Stimulated activated CD8-positive, alpha-beta memory T cell treated with anti-CD3 and anti-CD28 coated beads, Interleukin-15, amount 100 ng/mL, for 24 hours (primary cell): ENCODE results near the gene CDK9.
"Not testable (repeated sequence)": the region's sequence is repeated elsewhere in the genome, so short reads cannot be mapped to it uniquely, and the experiment has no call there.

Experiments
- DNase-seq: peaks from one replicate; pipeline ENCODE4 v3.0.0-alpha.2; 2020; ENCODE audit warnings: low read depth

The CDK9 gene

GRCh38 chr9:127780126-127780885 lies 5.5 kb upstream of the CDK9 start:
- DNase-seq: no peak

DNA sequence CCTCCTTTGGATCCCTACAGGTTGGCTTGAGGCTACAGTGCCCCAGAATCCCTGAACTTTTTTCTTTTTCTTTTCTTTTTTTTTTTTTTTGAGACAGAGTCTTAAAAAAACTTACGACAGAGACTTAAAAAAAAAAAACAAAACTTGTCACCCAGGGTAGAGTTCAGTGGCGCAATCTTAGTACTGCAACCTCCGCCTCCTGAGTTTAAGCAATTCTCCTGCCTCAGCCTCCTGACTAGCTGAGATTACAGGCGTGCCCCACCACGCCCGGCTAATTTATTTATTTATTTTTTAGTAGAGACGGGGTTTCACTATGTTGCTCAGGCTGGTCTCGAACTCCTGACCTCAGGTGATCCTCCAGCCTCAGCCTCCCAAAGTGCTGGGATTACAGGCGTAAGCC lies 4.9 kb upstream of the CDK9 start:
- DNase-seq: not testable (repeated sequence)

DNA sequence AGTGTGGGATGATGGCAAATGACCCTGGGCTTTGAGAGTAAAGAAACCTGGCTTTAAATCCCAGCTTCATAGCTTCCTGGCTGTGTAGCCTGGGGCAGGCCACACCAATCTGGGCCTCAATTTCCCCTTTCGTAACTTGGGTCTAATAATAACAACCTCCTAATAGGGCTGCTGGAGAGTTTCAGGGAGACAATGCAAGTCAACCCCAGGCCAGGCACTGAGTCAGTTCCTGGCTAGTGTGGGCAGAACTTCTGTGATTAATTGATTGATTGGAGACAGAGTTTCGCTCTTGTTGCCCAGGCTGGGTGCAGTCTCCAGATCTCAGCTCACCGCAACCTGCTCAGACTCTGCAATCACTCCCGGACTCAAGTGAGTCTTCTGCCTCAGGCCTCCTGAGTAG lies 4.0 kb upstream of the CDK9 start:
- DNase-seq: no peak

GRCh38 chr9:127783111-127784008 lies 2.5 kb upstream of the CDK9 start:
- no peak for DNase-seq

GRCh38 chr9:127785023-127785932 lies 556 bp upstream of the CDK9 start:
- DNase-seq: peak; percentile 79

GRCh38 chr9:127786773-127787104 lies 905 bp downstream of the CDK9 start:
- no peak for DNase-seq

DNA sequence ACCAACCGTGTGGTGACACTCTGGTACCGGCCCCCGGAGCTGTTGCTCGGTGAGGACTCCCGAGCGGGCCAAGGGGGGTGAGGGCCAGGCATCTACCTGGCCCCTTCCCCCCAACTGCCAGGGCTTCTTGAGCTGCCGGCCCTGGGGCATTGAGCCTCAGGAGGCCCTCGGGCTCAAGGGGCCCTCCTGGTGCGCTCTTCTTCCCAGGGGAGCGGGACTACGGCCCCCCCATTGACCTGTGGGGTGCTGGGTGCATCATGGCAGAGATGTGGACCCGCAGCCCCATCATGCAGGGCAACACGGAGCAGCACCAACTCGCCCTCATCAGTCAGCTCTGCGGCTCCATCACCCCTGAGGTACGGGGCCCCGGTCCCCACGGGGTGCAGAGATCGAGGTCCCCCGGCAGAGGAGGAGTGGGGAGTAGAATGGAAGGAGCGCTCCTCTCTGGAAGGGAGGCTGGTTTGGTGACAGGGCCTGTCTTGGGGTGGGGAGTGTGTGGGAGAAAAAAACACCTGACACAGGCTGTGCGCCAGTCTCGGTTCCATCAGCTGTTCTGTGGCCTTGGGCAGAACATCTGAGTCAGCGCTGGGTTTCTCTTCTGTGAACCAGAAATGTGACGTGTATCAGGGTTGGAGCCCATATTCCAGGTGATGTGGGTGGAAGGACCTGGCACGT lies 2.6 kb downstream of the CDK9 start:
- DNase-seq: no peak

DNA sequence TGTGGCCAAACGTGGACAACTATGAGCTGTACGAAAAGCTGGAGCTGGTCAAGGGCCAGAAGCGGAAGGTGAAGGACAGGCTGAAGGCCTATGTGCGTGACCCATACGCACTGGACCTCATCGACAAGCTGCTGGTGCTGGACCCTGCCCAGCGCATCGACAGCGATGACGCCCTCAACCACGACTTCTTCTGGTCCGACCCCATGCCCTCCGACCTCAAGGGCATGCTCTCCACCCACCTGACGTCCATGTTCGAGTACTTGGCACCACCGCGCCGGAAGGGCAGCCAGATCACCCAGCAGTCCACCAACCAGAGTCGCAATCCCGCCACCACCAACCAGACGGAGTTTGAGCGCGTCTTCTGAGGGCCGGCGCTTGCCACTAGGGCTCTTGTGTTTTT lies 3.3 kb downstream of the CDK9 start:
- DNase-seq: no peak

DNA sequence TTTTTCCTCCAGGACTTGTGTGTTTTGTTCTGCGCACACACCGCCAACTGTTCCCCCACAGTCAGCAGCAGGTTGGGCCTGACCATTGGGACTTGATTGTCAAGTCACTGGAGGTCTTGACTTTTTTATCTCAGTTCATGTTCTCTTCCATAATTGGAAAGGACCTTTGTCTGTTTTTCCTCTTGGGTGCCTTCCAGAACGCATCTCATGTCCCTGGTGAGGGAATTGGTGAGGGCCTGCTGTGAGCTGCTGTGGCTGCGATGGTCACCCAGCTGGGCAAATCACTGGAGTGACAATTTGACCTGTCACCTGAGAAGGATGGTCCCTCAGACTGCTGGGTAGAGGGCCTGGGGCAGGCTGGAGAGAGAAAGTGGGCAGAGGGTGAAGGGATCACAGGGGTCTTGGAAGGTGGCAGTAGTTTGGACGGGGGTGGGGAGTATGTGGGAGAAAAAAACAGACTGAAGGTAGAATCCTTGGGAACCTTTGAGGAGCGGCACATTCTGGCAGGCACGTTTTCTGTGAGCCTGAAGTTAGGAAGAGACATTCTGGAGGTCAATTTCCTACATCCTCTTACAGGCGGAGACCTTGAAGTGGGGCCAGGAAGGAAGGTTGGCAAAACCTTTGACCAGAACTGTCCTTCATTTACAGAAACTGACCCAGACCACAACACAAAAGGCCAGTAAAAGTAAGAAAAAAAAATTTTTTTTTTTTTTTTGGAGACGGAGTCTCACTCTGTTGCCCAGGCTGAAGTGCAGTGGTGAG lies 4.4 kb downstream of the CDK9 start:
- DNase-seq: no peak

GRCh38 chr9:127791085-127791484 lies 5.3 kb downstream of the CDK9 start:
- DNase-seq: no peak

- no peak for DNase-seq
These were observed 6.7 kb downstream of the CDK9 start for GRCh38 chr9:127792417-127793031.

DNA sequence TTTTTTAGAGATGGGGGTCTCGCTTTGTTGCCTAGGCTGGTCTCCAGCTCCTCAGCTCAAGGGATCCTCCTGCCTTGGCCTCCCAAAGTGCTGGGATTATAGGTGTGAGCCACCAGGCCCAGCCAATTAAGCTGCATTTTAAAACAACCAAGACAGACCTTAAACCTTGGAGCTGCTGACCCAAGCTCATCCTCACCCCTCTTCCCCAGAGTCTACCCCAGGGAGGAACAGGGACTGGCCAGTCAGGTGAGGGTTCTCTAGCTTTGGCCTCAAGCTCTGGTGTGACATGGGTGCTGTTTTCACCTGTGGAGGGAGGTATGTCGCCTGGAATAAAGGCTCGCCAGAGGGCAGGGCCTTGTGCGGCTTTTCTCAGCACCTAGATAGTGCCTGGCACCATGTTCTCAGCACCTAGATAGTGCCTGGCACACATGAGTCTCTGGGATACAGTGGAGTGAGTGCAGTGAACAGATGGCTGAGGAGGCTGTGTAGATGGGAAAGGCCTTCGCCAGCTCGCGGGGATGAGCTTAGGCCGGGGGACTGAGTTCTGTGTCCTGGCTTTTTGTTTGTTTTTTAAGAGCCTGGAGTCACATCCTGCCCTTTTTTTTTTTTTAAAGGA lies 7.4 kb downstream of the CDK9 start:
- no peak for DNase-seq

DNA sequence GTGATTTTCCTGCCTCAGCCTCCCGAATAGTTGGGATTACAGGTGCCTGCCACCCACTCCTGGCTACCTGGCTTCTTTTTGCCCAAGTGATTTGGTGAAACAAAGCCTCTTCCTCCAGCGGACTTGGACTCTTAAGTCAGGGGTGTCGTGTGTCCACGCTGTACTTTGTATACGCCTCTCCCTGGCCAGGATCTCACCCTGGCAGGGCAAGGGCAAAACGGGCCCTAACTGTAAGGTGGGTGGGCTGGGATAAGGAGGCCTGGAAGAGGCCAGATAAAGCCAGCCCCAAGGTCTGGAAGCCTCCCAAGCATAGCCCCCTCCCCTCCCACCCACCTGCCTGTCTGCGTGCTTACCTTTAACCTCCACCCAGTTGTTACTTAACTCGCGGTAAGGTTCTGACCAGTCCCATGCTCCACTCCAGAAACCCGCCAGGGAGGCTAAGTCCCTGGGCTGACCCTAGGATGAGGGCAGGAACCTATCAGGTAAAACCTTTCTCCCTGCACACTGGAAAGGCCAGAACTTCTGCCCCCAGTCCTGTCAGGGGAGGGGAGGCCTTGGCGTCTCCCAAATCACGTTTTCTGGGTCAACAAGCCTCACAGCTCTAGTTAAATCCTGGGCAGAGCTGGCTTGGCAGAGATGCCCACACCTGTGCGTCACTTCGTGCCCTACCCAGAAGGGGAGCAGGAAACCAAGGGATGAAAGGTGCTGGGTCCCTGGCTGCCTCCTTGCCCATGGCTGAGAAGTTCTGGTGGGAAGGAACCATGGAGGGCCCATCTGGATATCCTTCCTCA lies 8.4 kb downstream of the CDK9 start:
- DNase-seq: no peak

DNA sequence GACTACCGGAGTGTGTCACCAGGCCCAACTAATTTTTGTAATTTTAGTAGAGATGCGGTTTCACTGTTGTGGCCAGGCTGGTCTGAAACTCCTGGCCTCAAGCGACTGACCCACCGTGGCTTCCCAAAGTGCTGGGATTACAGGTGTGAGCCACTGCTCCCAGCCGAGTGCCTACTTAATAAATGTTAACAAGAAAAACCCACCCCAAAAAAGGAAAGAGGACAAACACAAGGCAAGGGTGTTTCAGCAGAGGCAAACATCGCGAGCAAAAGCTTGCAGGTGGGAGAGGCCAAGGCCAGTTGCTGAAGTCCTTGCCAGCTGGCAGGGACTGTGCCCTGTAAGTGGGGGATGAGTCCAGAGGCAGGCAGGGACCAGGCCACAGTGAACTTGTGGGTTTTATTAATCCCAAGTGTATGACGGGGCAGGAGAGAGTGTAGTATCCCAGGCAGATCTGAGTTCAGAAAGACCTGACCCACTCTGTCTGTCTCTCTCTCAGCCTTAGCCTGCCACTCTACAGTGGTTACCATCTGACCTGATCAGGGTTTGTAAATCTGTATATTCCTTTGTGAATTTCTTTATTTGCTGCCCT lies 10.5 kb downstream of the CDK9 start:
- no peak for DNase-seq

DNA sequence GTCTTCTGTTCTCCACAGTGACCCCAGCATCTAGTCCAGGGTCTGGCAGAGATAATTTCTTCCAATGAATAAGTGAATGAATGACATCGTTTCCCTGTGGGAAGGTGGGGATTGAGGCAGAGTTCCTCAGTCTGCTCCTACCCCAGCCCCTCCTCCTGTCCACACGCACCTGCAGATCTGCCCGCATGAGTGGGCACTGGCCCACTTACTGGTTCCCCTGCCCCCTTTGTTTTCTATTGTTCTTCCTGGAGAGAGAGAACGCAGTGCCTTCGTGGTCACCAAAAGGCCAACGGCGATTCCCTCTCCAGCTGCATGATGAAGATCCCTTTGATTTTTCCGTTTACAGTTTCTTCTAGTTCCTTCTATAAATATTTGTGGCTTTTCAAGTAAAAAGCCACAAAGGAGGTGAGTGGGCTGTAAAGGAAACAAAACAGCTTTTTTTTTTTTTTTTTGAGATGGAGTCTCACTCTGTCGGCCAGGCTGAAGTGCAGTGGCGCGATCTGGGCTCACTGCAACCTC lies 11.1 kb downstream of the CDK9 start:
- DNase-seq: no peak

DNA sequence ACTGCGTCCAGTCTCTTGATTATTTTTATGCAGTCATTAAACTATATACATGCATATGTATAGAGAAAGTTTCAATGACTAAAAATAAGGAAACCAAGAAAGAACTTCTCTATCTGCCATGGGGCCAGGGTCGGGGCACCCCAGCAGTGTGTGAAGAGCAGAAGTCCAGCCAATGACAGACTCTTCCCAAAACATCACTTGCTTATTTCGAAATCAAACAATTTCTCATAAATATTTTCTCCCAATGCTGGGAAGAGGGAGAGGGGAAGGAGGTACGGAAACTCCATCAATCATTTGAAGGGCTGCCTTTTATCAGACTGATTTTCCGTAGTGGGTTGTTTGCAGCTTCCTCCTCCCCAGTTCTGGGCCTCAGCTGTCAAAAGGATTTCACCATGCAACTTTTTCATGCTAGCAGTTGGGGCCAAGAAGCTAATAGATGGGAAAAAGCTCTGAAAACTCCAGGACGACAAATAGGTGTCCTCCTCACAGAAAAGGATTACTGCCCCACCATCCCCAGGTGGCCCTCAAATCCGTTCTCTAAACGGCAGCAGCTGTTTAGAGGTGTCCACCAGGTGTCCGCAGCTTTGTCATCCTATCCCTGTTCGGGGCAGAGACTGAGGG lies 16.2 kb downstream of the CDK9 start:
- DNase-seq: no peak

DNA sequence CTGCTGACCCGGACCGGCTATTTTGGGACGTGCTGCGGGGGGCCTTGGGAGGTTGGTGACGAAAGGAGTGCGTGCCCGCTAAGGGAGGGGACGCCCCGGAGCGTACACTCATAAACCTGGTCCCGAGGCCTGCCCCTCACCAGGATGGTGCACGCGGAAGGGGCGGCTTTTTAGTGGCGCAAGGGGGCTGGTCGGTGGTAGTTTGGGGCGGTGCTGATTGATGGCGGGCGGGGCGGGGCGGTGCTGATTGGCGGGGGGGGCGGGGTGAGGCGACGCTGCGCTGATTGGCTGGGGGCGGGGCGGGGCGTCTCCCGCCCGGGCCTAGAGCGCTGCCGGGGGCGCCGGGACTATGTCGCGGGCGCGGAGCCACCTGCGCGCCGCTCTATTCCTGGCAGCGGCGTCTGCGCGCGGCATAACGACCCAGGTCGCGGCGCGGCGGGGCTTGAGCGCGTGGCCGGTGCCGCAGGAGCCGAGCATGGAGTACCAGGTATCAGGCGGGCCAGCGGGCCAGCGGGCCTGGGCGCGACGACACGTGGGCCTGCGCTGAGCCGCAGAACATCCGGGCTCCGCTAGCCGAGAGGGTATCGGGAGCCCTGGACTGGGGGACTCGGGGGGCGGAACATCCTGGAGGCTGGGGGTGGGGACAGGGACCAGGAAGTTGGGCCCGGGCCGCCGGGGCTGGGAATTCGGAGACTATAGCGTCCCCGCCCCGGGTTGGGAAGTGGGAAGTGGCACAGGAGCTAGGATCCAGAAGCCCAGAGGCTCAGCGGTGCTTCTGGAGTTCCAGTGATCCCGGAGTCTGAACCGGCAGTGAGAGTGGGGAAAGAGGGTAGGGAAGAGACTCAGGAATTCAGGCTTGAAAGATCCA lies 17.0 kb downstream of the CDK9 start, which contains the start of gene FPGS:
Gene FPGS (plus strand): TSS at position 307 of the 868 bp plus-strand sequence. CDS start 43 bp downstream, at position 350.
- peak; percentile 57 for DNase-seq
